Loucy (cell line): ENCODE results near the gene PCDHGA7.
"Not testable (repeated sequence)": the region's sequence is repeated elsewhere in the genome, so short reads cannot be mapped to it uniquely, and the experiment has no call there.

Experiments
- CTCF ChIP-seq: fragments of 200-600 bp; sonication (generic); conservative IDR thresholded peaks from 2 replicates; pipeline ENCODE4 v1.5.1; 2014; ENCODE audit warnings: mild to moderate bottlenecking, antibody characterized with exemption, low read length
- EZH2phosphoT487 ChIP-seq: fragments of 200-600 bp; IDR thresholded peaks from 2 replicates; pipeline ENCODE4 v1.6.1; 2018; ENCODE audit warnings: antibody characterized with exemption, mild to moderate bottlenecking, moderate library complexity, borderline replicate concordance

GRCh38 chr5:141407790-141408505 is 25.4 kb downstream of the PCDHGA7 start, which contains the start of gene PCDHGB6:
- TF ChIP-seq CTCF, EZH2phosphoT487: not testable (repeated sequence)
